Central memory CD4-positive, alpha-beta T cell (primary cell): ENCODE measurements around the gene SERPINE2.
"Not testable (repeated sequence)": the region's sequence is repeated elsewhere in the genome, so short reads cannot be mapped to it uniquely, and the experiment has no call there.

Experiments used
- DNase-seq: peaks from one replicate; pipeline ENCODE4 v3.0.0; 2022

The SERPINE2 gene

DNA sequence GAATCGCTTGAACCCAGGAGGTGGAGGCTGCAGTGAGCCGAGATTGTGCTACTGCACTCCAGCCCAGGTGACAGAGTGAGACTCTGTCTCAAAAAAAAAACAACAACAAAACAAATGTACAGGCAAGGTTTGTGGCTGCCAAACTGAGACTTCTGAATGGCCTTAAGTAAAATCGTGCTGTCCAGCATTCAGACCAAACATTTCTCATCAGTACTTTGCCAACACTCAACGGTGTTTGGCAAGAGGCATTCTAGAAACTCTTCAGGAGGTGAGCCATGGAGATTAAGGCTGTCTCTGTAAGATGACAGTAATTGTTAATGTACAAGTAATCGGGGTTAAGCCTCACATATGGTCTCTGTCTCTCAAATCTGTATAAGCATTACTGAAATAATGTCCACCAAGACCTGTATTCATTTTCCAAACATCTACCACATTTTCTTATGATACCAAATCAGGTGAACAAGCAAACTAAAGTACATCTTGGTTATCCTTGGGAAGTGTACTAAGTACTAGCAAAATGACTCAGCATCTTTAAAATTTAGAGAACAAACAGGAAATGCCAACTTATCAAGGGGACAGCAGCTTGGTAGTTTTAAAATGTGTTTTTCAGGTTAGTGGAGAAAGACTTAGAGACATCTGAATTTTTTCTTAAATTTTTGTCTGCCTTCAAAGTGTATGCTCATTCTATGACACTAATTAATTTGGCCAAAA lies 29.3 kb downstream of the SERPINE2 start:
- DNase-seq: no peak

DNA sequence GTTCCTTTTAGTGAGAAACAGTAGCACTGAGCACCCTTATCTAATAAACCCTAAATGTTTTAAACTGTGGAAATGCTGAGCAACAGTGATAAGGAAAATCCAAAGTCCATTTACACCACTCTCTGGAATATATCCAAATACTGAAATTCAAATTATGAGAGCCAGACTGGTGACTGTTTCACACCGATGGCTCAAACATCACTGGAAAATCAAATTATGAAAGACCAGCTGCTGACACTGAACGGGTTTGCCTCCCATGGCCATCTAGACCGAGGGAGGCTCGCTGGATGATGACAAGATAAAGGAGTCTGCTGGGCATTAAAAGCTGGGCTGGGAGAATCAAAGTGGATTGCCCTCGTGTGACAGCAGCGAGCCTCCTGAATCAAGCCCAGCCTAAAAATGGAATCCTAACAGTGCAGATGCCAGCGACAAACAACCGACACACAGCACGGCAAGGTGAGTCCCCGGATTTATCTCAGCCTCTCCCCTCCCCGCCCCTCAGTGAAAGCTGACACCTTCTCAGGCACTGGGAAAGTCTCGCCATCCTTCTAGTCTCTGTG lies 30.3 kb downstream of the SERPINE2 start:
- DNase-seq: no peak

DNA sequence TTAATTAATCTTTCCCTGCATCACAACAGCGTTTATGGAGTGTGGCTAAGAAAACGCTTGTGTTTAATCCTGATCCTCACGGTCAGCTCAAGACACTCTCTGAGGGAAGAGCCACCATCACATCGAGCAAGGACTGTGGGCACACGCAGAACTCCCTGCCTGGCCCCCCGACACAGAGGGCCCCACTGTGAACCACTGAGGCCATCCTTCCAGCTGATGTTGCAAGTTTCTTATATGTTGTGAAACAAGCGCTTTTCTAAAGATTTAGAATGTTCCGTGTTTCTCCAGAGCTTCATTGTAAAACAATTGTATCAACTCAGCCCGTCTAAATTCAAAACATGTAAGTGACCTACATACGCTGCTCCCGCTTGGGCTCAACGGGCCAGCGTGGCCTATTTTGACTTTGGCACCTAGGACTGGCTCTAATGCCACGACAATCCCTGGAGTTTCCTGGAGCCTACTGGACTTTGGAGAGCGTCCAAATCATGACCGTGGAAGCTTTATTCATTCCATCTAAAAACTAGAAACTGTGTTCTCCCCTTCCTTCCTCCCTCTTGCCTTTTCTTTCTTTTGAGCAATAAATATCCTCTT lies 34.9 kb downstream of the SERPINE2 start:
- no peak for DNase-seq

DNA sequence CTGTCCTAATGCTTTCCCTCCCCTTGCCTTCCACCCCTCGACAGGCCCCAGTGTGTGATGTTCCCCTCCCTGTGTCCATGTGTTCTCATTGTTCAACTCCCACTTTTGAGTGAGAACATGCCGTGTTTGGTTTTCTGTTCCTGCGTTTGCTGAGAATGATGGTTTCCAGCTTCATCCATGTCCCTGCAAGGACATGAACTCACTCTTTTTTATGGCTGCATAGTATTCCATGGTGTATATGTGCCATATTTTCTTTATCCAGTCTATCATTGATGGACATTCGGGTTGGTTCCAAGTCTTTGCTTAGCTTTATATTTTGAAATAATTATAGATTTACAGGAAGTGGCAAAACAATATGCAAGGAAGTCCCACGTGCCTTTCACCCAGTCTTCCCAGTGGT lies 38.4 kb downstream of the SERPINE2 start:
- not testable (repeated sequence) for DNase-seq

DNA sequence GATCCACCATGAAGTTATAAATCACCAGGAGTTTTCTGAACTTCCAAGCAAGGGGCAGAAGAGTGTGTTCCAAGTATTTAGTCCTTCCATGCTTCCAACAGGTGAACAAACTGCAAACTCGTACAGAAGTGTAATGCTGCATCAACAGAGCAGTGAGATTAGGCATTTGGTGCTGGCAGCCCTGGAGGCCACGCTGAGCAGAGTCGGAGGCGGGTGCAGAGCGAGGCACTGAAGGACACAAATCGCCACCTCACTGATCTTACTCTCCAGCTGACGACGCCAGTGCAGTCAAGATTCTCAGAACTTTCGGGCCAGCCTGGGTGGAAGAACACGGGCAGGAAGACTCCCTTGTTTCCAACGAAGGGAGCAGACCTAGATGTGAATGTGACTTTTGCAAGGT lies 39.2 kb downstream of the SERPINE2 start:
- no peak for DNase-seq

DNA sequence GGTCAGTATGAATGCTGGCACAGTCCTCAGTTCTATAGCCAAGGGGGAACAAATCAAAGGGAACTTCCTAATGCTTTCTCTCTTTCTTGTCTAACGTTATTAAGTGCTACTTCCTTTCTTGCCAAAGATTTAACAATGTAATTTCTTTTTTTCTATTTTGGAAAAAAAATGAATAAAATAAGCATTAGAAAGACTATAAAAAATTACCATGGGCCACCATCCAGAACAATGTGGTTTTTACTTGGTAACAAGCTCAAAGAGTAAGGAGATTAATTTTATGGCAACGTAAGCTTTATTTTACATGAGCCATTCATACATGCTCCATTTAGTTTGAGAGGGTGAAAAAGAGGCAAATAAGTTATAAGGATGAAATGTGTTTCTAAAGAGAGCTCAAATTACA lies 40.1 kb downstream of the SERPINE2 start:
- no peak for DNase-seq

DNA sequence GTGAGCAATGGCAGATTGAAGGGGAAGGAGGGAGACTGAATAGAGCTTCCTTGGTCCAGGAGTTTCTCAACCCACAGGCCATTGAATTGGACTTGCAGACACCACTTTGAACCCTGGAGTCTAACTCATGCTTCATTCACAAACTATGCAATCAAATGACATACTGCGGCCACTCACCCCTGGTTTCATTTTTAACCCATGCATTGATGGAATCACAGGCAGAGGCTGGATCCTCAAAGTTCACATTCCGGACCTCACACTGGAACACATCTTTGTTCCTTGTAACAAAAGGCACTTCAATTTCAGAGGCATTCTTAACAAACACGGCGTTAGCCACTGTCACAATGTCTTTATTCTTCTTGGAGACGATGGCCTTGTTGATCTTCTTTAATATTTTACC lies 41.1 kb downstream of the SERPINE2 start:
- DNase-seq: no peak

DNA sequence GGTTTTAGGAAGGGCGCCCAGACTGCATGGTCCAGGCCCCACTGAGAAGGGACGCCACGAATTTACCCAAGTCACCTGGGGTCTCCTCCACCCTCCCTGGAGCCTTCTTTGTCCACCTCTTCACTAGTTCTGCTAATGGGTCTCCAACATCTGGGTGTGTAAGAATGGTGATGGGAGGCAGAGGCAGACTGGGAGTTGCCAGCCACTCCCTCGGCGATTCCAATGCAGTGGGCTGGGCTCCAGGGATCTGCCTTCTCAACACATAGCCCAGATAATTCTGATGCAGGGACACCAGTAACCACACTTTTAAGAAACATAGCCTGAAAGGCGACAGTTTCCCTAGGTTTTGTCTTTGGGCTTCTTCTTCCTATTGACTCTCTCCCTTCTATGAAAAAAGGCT lies 42.7 kb downstream of the SERPINE2 start:
- no peak for DNase-seq

DNA sequence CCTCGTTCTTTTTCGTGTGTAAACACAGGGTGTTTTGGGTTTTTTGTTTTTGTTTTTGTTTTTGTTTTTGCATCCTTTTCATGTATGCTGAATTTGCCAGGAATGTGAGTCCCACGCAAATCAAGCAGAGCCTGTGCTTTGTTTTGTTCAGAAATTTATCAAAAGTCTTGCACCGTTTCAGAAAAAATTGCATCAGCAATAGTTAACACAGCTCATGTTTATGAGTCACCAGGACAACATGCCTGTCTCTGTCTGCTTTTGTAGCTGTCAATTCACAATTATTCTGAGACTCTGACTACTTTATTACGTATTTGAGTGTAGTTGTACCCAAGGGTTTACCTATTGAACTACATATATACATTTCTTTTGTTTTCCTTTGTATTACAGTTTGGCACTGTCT lies 43.5 kb downstream of the SERPINE2 start:
- no peak for DNase-seq

DNA sequence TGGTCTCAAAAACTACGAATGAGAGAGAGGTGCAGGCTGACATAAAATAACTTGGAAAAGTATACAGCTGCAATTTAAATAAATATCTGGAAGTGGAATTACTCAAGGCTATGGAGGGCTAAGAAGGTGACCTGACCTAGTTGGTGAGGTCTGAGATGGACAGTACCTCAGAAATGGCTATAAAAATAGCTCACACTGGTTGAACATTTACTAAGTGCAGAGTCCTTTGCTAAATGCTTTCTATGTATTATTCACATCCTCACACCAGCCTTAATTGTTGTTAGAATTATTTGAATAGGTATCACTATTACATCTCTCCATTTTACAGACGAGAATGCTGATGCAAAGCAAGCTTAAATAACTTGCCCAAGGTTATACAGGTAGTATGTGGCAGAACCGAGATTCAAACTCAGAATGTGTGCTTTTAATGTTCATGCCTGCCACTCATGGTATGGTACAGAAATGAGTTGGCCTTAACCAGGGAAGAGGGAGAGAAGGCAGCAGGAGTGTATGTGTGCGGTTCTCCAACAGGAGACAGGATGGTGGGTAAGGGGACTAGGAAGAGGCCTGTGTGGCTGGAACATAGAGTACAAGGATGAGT lies 44.4 kb downstream of the SERPINE2 start:
- no peak for DNase-seq

DNA sequence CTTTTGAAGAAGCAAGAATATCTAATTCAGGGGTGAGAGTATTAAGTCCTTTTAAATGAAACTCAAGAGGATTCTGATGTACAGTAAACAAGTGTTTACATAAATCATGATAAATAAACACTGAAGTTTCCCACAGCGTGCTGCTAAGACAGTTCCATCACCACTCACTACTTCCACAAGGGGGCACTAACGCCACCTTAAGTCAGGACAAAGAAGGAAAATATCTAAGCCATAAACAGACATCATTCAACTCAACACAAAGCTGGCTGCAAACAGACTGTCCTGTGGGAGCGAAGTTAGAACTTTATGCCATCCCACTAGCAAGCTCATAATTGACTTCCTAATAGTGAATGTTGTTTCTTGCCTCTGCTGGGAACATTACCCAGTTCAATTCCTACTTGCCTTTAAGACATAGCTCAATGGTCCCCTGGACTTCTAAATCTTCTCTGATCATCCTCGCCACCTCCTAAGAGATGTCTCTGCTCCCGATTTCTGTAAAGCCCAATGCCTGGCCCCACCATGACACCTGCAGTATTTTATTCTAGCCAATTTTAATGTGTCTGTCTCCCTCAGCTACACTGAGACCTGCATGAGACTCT lies 45.4 kb downstream of the SERPINE2 start:
- DNase-seq: peak; percentile 37

DNA sequence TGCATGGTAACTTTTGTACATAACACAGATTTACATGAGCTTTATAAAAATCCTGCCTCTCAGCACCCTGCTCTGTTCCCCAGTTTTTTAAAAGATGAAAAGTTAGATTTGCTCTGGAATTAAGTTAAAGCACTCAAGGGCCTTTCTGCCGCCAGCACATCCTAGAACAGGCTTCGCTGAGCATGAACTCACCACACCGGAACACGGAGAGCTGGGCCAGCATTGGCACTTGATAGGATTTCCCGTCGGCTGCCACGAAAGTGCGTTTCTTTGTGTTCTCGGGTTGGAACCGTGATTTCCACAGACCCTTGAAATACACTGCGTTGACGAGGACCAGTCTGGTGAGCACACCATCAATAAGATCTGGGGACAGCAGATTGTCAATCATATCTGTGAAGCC lies 47.5 kb downstream of the SERPINE2 start:
- no peak for DNase-seq

DNA sequence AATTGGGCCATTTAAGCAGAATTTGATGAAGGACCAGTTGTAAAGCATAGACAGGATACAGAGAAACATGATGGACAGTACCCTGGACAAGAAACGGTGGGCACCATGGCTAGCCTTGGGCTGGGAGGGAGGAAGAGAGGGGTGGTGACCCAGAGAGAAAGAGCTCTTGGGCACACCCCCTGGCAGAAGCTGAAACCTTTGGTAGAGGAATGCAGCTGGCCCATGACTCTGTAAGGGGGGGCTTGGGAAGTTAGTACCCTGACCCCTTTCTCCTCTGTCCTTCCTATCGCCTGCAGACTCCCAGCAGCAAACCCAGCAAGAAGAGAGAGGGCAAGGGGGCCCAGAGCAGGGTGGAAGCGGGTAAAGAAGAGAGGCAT lies 49.2 kb downstream of the SERPINE2 start:
- DNase-seq: no peak

DNA sequence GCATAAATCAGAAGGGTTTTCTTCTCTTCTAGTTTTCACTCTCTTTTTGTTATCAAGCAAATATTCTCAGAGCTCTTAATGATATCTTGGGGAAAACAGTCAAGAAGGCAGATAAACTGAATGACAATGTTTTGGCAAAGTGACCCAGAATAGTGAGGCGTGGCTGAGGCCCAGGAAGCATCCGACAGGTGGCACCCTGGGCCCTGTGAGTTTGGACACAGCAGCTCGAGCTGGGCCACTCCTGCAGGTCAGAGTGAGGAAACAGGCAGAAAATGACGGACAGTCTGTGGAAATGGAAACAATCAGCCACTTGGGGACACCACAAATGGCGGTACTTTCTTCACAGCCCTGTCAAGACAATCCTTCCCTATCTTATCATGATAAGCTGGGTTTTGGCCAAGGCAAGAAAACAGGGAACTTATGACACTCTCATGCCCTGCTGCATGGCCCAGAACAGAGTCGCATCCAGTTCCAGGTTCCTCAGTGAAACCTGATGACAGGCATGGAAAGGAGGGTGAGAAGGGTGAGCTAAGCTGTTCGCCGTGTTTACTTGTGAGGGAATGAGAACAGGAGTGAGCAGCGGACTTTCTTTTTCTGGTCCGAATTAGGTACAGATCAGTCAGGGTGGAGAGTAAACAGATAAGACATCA lies 49.8 kb downstream of the SERPINE2 start:
- no peak for DNase-seq

DNA sequence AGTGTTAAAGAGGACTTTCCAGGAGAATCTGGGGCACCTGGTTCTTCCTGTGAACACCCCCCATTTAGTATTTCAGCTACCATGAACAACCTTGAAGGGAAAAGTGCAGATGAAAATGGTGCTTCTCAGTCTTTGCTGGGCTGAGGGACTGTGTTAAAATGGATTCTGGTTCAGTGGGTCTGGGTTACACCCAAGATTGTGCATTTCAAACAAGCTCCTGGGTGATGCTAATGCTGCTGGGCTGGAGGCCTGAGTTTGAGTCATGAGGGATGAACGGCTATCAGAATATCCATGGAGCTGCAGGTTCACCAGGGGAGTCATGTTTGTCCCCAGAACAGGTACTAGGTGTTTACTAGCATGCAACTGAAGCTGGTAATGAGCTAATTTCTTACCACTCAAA lies 57.8 kb downstream of the SERPINE2 start:
- DNase-seq: no peak

DNA sequence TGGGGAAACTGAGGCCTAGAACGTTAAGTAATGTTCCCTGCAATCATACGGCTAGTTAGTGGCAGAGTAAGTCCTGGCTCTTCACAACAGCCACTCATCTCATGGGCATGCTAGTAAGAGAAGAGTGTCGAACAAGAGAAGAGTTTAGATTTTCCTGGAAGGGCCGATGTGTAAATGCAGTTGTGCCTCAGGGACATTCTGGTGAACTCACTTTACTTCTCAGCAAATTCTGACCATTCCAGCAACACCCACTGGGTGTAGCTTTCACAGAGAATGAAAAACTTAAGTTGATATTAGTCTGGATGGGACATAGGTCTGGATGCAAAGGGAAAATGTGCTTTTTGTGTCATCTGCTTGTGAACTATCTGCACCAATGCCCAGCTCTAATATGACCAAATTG lies 58.3 kb downstream of the SERPINE2 start:
- no peak for DNase-seq

DNA sequence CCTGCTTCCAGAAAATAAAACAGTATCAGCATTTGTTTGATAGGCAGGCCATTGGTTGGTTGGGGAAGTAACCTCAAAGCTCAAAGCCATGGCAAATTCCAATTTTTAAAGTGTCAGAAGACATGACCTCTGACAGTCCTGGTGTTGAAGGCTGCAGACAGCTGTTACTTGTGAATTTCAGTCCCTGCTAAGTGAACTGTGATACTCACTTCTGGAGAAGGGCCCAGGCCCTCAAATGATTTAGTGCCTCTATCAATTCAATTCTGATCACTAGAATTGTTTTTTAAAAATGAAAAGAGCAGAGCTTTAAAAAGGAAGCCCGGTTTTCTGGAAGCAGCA lies 58.7 kb downstream of the SERPINE2 start:
- no peak for DNase-seq

DNA sequence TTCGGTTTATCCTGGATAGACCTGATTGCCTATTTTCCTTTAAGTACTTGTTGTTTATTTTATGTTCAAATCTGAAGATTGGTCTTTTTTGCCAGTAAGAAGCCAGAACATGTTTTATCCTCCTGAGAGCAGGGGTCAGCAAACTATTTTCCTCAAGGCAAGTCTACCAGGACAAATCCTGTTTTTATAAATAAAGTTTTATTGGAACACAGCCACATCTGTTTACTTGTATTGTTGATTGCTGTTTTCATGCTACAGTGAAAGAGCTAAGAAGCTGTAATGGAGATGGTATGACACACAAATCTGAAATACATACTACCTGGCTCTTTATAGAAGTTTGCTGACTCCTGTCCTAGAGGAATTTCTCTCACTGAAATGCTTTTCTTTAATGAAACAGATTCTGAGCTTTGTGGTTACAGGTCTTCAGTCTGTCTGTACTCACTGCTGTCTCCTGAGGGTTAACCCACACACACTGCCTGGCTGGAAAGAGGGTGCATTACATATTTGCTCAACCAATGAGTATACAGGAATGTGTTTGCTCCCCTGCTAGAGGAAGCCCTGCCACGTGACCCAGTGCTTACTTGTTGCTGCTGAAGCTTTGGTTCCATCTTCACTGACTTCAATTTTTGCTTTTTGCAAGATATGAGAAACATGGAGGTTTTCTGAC lies 59.2 kb downstream of the SERPINE2 start:
- no peak for DNase-seq

DNA sequence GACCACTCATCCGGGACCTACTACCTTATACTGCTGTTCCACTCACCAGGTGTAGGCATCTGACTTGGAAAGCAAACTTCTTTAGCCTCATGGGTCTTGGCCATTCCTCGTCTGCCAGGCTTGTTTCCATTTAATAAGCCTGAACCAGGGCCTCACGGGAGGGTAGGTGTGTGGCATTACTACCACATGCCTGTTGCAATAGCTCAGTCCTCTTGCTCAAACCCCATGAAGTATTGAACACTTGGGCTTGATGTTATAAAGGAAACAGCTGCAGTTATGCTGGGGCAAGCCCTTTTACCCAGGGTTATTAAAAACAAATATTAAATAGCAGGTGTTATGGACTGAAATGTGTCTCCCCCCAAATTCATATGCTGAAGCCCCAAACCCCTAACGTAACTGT lies 60.6 kb downstream of the SERPINE2 start:
- DNase-seq: no peak

DNA sequence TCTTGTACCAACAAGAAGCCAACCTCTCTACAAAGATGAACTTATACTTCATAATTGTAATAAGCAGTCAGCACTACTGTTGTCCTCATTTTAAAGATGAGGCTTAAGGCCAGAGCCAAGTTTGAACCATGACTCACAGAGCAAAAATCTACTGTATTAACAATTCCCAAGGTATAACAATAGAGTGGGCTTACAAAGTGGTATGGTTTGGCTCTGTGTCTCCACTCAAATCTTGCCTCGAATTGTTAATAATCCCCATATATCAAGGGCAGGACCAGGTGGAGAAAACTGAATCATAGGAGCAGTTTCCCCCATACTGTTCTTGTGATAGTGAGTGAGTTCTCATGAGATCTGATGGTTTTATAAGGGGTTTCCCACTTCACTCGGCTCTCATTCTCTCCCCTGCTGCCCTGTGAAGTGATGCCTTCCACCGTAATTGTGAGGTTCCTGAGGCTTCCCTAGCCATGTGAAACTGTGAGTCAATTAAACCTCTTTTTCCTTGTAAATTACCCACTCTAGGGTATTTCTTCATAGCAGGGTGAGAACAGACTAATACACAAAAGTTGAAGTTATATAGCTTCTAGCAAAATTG lies 62.4 kb downstream of the SERPINE2 start:
- no peak for DNase-seq

DNA sequence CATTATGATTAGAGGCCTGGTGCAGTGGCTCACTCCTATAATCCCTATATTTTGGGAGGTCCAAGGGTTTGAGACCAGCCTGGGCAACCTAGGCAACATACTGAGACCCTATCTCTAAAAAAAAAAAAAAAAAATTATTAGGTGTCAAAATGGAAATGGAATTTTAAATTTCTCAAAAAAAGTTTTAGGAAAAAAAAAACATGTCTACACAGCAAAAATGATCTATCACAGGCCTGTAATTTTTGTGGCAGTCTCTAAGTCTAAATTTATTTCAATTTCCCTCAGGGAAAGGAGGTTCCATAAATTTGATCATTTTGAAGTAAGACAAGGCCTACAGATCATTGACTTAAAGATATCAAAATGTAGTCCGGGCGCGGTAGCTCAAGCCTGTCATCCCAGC lies 65.5 kb downstream of the SERPINE2 start:
- no peak for DNase-seq

DNA sequence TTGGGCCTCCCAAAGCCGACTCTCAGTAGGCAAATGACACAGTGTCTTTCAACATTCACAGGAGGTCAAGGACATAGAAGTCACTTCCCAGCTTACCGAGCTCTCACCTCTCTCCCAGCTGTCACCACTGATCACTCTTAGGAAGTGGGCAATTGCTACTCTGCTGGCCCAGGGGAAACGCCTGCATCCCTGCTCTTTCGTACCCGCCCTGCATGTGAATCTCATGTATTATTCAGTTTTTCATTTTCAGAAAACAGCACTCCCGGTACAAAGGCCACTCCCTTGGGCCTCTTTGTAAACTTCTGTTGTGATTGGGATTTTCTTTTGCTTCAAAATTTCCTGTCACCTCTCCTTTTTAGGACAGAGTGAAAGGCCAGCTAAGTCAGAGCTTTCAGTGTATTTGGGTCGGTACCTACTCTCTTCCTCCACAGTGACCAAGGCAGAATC lies 66.4 kb downstream of the SERPINE2 start:
- DNase-seq: no peak
